Activated T-helper 1 cell treated with anti-CD3 and anti-CD28 coated beads, Interleukin-12 subunit alpha, Interleukin-12 subunit beta, Interleukin-2, Interleukin-4 antibody, amounts not matched to agents 30 ng/mL and 10 ng/mL and 1 ng/mL, durations not matched to agents 14 hours and 24 hours and 36 hours (primary cell): ENCODE results near the gene XPO4. TPM values are rescaled to one million over a fixed set of nuclear protein-coding genes. Genes with fewer than 3 reads are reported as not detected.
"Not testable (repeated sequence)": the region's sequence is repeated elsewhere in the genome, so short reads cannot be mapped to it uniquely, and the experiment has no call there.

Experiments
- DNase-seq: peaks from one replicate; pipeline ENCODE4 v3.0.0; 2021; ENCODE audit warnings: low spot score
- H3K27ac Mint-ChIP-seq: one replicate; pipeline ENCODE4 v1.8.0; 2021; ENCODE audit warnings: mild to moderate bottlenecking, mixed read lengths
- H3K27me3 Mint-ChIP-seq: one replicate; pipeline ENCODE4 v1.8.0; 2022; ENCODE audit warnings: mild to moderate bottlenecking, moderate library complexity, mixed read lengths; ENCODE audit not compliant: insufficient read depth
- H3K36me3 Mint-ChIP-seq: one replicate; pipeline ENCODE4 v1.8.0; 2021; ENCODE audit warnings: low read depth, mixed read lengths
- H3K4me1 Mint-ChIP-seq: one replicate; pipeline ENCODE4 v1.8.0; 2021; ENCODE audit warnings: low read depth, mixed read lengths
- H3K4me3 Mint-ChIP-seq: one replicate; pipeline ENCODE4 v1.8.0; 2021; ENCODE audit warnings: mild to moderate bottlenecking, moderate library complexity, mixed read lengths
- H3K9me3 Mint-ChIP-seq: one replicate; pipeline ENCODE4 v1.8.0; 2021; ENCODE audit warnings: mixed read lengths
- intact Hi-C: fragments of 100-400 bp; cut with micrococcal nuclease; formaldehyde crosslinking; loops from one replicate; pipeline ENCODE4 v1.15.1; 2024
- total RNA-seq: library from RNA; stranded (reverse); gene quantifications from 2 replicates; pipeline ENCODE4 v1.2.3, GENCODE V29; 2022

Gene XPO4
- total RNA-seq, 1 donor from 2014 or later, result 34.1 TPM

GRCh38 chr13:20876802-20877201, 25.7 kb downstream of the XPO4 start:
- intact Hi-C loops, H3K27me3 Mint-ChIP-seq, H3K9me3 Mint-ChIP-seq, H3K27ac Mint-ChIP-seq, H3K4me3 Mint-ChIP-seq, DNase-seq: not testable (repeated sequence)
- H3K4me1 Mint-ChIP-seq, result peaks cover 12% of the 10 kb centered on the region
- H3K36me3 Mint-ChIP-seq, result peaks cover 17% of the 10 kb centered on the region

DNA sequence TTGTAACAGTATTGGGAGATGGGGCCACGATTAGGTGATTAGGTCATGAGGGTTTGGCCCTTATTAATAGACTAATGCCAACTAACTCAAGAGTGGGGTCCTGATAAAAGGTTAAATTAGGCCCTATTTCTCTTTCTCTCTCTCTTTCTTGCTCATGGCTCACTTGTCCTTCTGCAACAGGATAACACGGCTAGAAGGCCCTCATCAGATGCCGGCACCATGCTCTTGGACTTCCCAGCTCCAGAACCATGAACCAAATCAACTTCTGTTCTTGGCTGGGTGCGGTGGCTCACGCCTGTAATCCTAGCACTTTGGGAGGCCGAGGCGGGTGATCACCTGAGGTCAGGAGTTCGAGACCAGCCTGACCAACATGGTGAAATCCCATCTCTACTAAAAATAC, 28.1 kb downstream of the XPO4 start:
- DNase-seq, H3K27ac Mint-ChIP-seq, H3K9me3 Mint-ChIP-seq, H3K4me3 Mint-ChIP-seq, H3K27me3 Mint-ChIP-seq, intact Hi-C loops: not testable (repeated sequence)
- peaks cover 12% of the 10 kb centered on the region for H3K4me1 Mint-ChIP-seq
- H3K36me3 Mint-ChIP-seq, result peaks cover 14% of the 10 kb centered on the region

- Mint-ChIP-seq H3K4me1 (peaks cover 12% of the 10 kb centered on the region), H3K36me3 (peaks cover 10% of the 10 kb centered on the region), H3K9me3 (peaks cover 9% of the 10 kb centered on the region), H3K27ac (no peak overlapping the region), H3K4me3 (no peak overlapping the region), H3K27me3 (no peaks in the 10 kb centered on the region)
- no peak for DNase-seq
- intact Hi-C loops, result no loop called here
Observed at GRCh38 chr13:20873348-20873747, 29.2 kb downstream of the XPO4 start.

DNA sequence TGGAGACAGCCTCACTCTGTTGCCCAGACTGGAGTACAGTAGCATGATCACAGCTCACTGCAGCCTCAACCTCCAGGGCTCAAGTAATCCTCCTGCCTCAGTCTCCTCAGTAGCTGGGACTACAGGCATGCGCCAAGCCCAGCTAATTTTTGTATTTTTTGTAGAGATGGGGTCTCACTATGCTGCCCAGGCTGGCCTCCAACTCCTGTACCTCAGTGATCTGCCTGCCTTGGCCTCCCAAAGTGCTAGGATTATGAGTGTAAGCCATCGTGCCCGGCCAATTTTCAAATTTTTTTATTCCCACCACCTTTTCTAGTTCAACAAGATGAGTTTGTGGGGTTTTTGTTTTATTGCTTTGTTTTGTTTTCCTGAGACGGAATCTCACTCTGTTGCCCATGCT, 31.7 kb downstream of the XPO4 start:
- Mint-ChIP-seq H3K4me3 (no peak overlapping the region), H3K27ac (no peak overlapping the region), H3K4me1 (peaks cover 5% of the 10 kb centered on the region), H3K27me3 (no peaks in the 10 kb centered on the region), H3K36me3 (peaks cover 6% of the 10 kb centered on the region), H3K9me3 (no peaks in the 10 kb centered on the region)
- DNase-seq, result no peak
- intact Hi-C loops, result no loop called here

DNA sequence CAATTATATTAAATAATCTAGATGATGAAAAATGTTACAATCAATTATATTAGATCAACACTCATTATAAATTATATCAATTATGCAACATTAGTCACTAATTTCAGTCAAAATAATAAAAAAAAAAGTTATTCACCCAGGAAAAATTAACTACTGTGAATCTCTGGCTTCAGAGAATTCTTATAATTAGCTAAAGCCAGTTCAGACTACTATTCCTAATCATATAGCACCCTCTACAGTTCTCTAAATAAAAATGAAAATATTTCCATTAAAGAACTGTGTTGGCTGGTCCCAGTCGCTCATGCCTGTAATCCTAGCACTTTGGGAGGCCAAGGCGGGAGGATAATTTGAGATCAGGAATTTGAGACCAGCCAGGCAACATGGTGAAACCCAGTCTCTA, 33.0 kb downstream of the XPO4 start:
- H3K9me3 Mint-ChIP-seq, result no peaks in the 10 kb centered on the region
- peaks cover 17% of the 10 kb centered on the region for H3K4me1 Mint-ChIP-seq
- intact Hi-C loops, result no loop called here
- H3K36me3 Mint-ChIP-seq, result peaks cover 8% of the 10 kb centered on the region
- DNase-seq, result no peak
- H3K27ac Mint-ChIP-seq, result no peak overlapping the region
- no peaks in the 10 kb centered on the region for H3K27me3 Mint-ChIP-seq
- H3K4me3 Mint-ChIP-seq, result no peak overlapping the region

DNA sequence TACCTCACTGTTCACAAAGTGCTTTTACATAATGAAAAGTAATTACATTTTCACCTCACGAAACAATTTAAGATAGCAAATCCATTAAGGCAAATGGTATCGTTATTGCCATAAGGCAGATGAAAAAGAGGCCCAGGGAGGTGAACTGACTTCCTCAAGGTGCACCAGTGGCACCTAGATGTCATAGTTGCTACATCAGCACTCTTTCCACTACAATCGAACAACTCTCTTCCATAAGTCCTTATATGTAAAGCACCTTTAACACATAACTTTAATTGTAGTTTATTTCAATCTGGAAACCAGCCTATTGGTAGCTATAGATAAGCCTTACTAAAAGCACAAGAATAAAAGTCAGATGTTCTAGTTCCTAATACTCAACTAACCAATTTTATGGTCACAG, 35.1 kb downstream of the XPO4 start:
- no peak overlapping the region for H3K4me3 Mint-ChIP-seq
- no peaks in the 10 kb centered on the region for H3K9me3 Mint-ChIP-seq
- peaks cover 20% of the 10 kb centered on the region for H3K4me1 Mint-ChIP-seq
- DNase-seq, result no peak
- no peaks in the 10 kb centered on the region for H3K27me3 Mint-ChIP-seq
- H3K36me3 Mint-ChIP-seq, result peaks cover 11% of the 10 kb centered on the region
- intact Hi-C loops, result no loop called here
- no peak overlapping the region for H3K27ac Mint-ChIP-seq

DNA sequence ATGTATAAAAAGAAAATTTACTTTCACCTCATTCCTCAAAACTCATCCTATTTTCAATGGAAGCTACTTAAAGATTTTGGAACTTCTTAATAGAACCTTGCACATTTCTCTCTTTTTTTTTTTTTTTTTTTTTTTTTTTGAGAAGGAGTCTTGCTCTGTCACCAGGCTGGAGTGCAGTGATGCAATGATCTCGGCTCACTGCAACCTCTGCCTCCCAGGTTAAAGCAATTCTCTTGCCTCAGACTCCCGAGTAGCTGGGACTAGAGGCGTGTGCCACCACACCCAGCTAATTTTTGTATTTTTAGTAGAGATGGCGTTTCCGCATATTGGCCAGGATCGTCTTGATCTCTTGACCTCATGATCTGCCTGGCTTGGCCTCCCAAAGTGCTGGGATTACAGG, 40.9 kb downstream of the XPO4 start:
- intact Hi-C loops, result not testable (repeated sequence)

GRCh38 chr13:20860844-20861243, 41.7 kb downstream of the XPO4 start:
- Mint-ChIP-seq H3K9me3 (no peaks in the 10 kb centered on the region), H3K27ac (no peak overlapping the region), H3K27me3 (no peaks in the 10 kb centered on the region), H3K36me3 (peaks cover 24% of the 10 kb centered on the region), H3K4me3 (no peak overlapping the region), H3K4me1 (peaks cover 15% of the 10 kb centered on the region)
- intact Hi-C loops, result no loop called here
- DNase-seq, result no peak

More for the DNA sequence above, 40.9 kb downstream of the XPO4 start:
- Mint-ChIP-seq H3K36me3 (peaks cover 23% of the 10 kb centered on the region), H3K4me1 (peaks cover 20% of the 10 kb centered on the region)
- not testable (repeated sequence) for H3K9me3 Mint-ChIP-seq, H3K4me3 Mint-ChIP-seq, H3K27me3 Mint-ChIP-seq, DNase-seq, H3K27ac Mint-ChIP-seq

DNA sequence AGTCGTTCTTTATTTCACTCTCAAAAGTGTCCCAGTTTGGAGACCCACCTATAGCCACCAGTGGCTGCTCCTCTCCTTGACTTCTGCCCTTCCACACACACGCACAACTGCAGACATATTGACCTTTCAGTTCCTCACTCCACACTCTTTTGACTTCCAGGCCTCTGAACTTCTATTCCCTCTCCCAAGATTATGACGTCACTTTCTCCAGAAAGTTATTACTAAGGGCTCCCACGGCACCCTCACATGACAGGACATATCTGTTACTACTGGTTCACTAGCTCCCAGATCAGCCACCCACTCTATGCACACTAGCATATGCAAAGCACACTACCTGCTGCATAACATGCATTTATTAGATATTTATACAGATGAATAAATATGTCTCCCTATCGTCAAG, 45.9 kb downstream of the XPO4 start:
- H3K9me3 Mint-ChIP-seq, result no peaks in the 10 kb centered on the region
- no peaks in the 10 kb centered on the region for H3K4me1 Mint-ChIP-seq
- H3K36me3 Mint-ChIP-seq, result peaks cover 15% of the 10 kb centered on the region
- no peak overlapping the region for H3K27ac Mint-ChIP-seq
- intact Hi-C loops, result no loop called here
- DNase-seq, result no peak
- H3K27me3 Mint-ChIP-seq, result no peaks in the 10 kb centered on the region
- no peak overlapping the region for H3K4me3 Mint-ChIP-seq

GRCh38 chr13:20851844-20852402, 50.6 kb downstream of the XPO4 start:
- H3K9me3 Mint-ChIP-seq, result no peaks in the 10 kb centered on the region
- intact Hi-C loops, result no loop called here
- H3K36me3 Mint-ChIP-seq, result peaks cover 10% of the 10 kb centered on the region
- H3K4me1 Mint-ChIP-seq, result no peaks in the 10 kb centered on the region
- H3K27me3 Mint-ChIP-seq, result no peaks in the 10 kb centered on the region
- no peak overlapping the region for H3K4me3 Mint-ChIP-seq
- H3K27ac Mint-ChIP-seq, result no peak overlapping the region
- DNase-seq, result no peak

GRCh38 chr13:20848944-20849343, 53.6 kb downstream of the XPO4 start:
- no peaks in the 10 kb centered on the region for H3K4me1 Mint-ChIP-seq
- H3K4me3 Mint-ChIP-seq, result no peak overlapping the region
- H3K36me3 Mint-ChIP-seq, result peaks cover 1% of the 10 kb centered on the region
- no peak for DNase-seq
- H3K27ac Mint-ChIP-seq, result no peak overlapping the region
- no peaks in the 10 kb centered on the region for H3K27me3 Mint-ChIP-seq
- intact Hi-C loops, result no loop called here
- H3K9me3 Mint-ChIP-seq, result no peaks in the 10 kb centered on the region

DNA sequence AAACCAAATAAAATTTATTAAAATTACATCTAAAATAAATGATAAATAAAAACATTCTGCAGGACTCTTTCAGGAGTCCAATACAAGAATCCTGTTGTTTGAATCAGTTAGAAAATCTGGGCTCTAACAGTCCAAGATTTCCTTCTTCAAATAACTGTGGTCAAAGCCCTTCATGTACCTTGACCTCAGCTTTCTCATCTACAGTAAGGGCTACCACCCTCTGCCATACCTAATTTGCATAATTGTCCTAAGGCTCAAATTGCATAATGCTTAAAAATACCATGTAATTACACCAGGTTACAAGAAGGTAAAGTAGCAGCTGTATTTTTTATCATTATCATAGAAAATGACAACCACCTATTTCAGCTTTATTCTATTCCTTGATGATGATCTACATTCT, 54.3 kb downstream of the XPO4 start:
- intact Hi-C loops, result no loop called here
- H3K27me3 Mint-ChIP-seq, result no peaks in the 10 kb centered on the region
- no peak overlapping the region for H3K27ac Mint-ChIP-seq
- H3K36me3 Mint-ChIP-seq, result peaks cover 1% of the 10 kb centered on the region
- H3K4me3 Mint-ChIP-seq, result no peak overlapping the region
- no peaks in the 10 kb centered on the region for H3K4me1 Mint-ChIP-seq
- no peak for DNase-seq
- H3K9me3 Mint-ChIP-seq, result no peaks in the 10 kb centered on the region

- H3K9me3 Mint-ChIP-seq, result no peaks in the 10 kb centered on the region
- no peaks in the 10 kb centered on the region for H3K4me1 Mint-ChIP-seq
- no peak overlapping the region for H3K4me3 Mint-ChIP-seq
- peaks cover 1% of the 10 kb centered on the region for H3K36me3 Mint-ChIP-seq
- no peak for DNase-seq
- H3K27ac Mint-ChIP-seq, result no peak overlapping the region
- intact Hi-C loops, result no loop called here
- no peaks in the 10 kb centered on the region for H3K27me3 Mint-ChIP-seq
Observed at GRCh38 chr13:20847296-20847695, 55.2 kb downstream of the XPO4 start.

DNA sequence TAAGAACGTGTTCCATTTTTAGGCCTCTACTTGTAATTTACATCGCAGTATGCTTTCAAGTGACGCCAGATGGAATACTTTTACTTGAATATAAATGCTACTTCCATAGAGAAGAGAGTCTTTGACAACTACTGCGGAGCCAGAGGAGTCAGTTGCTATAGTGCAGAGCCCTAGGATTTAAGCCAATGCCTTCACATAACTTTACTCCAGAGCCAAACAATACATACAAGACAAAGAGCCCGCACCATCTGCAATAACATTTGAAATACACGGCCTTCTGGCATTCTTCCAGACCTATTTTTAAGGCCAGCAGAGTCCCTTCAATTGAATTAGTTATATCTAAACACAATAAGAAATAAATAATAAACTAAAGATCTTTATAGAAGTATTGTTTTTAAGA, 59.4 kb downstream of the XPO4 start:
- DNase-seq, result no peak
- intact Hi-C loops, result no loop called here
- no peak overlapping the region for H3K27ac Mint-ChIP-seq
- H3K9me3 Mint-ChIP-seq, result no peaks in the 10 kb centered on the region
- no peak overlapping the region for H3K4me3 Mint-ChIP-seq
- no peaks in the 10 kb centered on the region for H3K4me1 Mint-ChIP-seq
- peaks cover 18% of the 10 kb centered on the region for H3K36me3 Mint-ChIP-seq
- no peaks in the 10 kb centered on the region for H3K27me3 Mint-ChIP-seq
